ENCODE results near the gene LHFPL6. TPM values are rescaled to one million over a fixed set of nuclear protein-coding genes. Genes with fewer than 3 reads are reported as not detected.

LHFPL6 gene
- polyA plus RNA-seq, 3 donors, result 0.14 to 0.59 (median 0.46) TPM

- no peaks in the 10 kb centered on the region for H3K36me3 Mint-ChIP-seq
- no peaks in the 10 kb centered on the region for H3K27me3 Mint-ChIP-seq (ENCODE audit: low read depth in 3 of 3)
- H3K4me1 Mint-ChIP-seq, result no peaks in the 10 kb centered on the region
- H3K27ac ChIP-seq (ENCODE audit: low read depth in 1 of 2, low read length in 2 of 2), result no peak overlapping the region
- H3K79me2 ChIP-seq (ENCODE audit: insufficient read depth, low read length), result no peaks in the 10 kb centered on the region
- intact Hi-C loops (cut with micrococcal nuclease), result loop anchor here in 1 of 2 donors (10.0 kb wide), 1 partner anchor 107 kb away; no protein-coding TSS in a partner anchor
- no peak for TF ChIP-seq CTCF (IDR thresholded peaks at IDR 0.05)
- H3K27ac Mint-ChIP-seq, result peak overlapping the region in 1 of 7 donors; percentile 10
- H3K9me3 ChIP-seq (replicated peaks in 1 of 2; ENCODE audit: control insufficient read depth in 1 of 2, insufficient read depth in 1 of 2, low read length in 2 of 2), result no peaks in the 10 kb centered on the region
- H3K4me3 Mint-ChIP-seq, result no peak overlapping the region
- no peaks in the 10 kb centered on the region for H3K27me3 ChIP-seq (ENCODE audit: control insufficient read depth in 2 of 2, insufficient read depth in 2 of 2, low read length in 2 of 2)
- no peak for DNase-seq
- H3K4me1 ChIP-seq (ENCODE audit: control insufficient read depth in 1 of 2, insufficient read depth in 2 of 2, low read length in 2 of 2), result no peaks in the 10 kb centered on the region
- no peaks in the 10 kb centered on the region for H3K36me3 ChIP-seq (replicated peaks in 1 of 2; ENCODE audit: control insufficient read depth in 1 of 2, insufficient read depth in 2 of 2, low read length in 2 of 2)
- no CpG with 5 or more reads among the region's 3 CpGs for WGBS (ENCODE audit: insufficient coverage)
- no peak overlapping the region for H2AFZ ChIP-seq (ENCODE audit: insufficient read depth, low read depth, low read length, poor library complexity, severe bottlenecking)
- H4K20me1 ChIP-seq (ENCODE audit: insufficient read depth, low read length), result no peaks in the 10 kb centered on the region
- no peak overlapping the region for H3K9ac ChIP-seq (ENCODE audit: insufficient read depth, low read length, poor library complexity, severe bottlenecking)
- H3K9me3 Mint-ChIP-seq, result no peaks in the 10 kb centered on the region
- H3K4me2 ChIP-seq (replicated peaks; ENCODE audit: extremely low read depth, low read length, poor library complexity, severe bottlenecking), result no peak overlapping the region
- H3K4me3 ChIP-seq (replicated peaks in 1 of 3; ENCODE audit: low read depth in 2 of 3, low read length in 3 of 3), result no peak overlapping the region
These were observed 121.5 kb downstream of the LHFPL6 start for GRCh38 chr13:39481491-39481890.

- Histone ChIP-seq H3K36me3 (replicated peaks in 1 of 2; ENCODE audit: control insufficient read depth in 1 of 2, insufficient read depth in 2 of 2, low read length in 2 of 2) (no peaks in the 10 kb centered on the region), H3K4me1 (ENCODE audit: control insufficient read depth in 1 of 2, insufficient read depth in 2 of 2, low read length in 2 of 2) (no peaks in the 10 kb centered on the region), H3K4me2 (replicated peaks; ENCODE audit: extremely low read depth, low read length, poor library complexity, severe bottlenecking) (no peak overlapping the region), H2AFZ (ENCODE audit: insufficient read depth, low read depth, low read length, poor library complexity, severe bottlenecking) (no peak overlapping the region), H3K4me3 (replicated peaks in 1 of 3; ENCODE audit: low read depth in 2 of 3, low read length in 3 of 3) (no peak overlapping the region), H3K27me3 (ENCODE audit: control insufficient read depth in 2 of 2, insufficient read depth in 2 of 2, low read length in 2 of 2) (no peaks in the 10 kb centered on the region), H3K9ac (ENCODE audit: insufficient read depth, low read length, poor library complexity, severe bottlenecking) (no peak overlapping the region), H3K79me2 (ENCODE audit: insufficient read depth, low read length) (no peaks in the 10 kb centered on the region), H4K20me1 (ENCODE audit: insufficient read depth, low read length) (no peaks in the 10 kb centered on the region), H3K9me3 (replicated peaks in 1 of 2; ENCODE audit: control insufficient read depth in 1 of 2, insufficient read depth in 1 of 2, low read length in 2 of 2) (no peaks in the 10 kb centered on the region), H3K27ac (ENCODE audit: low read depth in 1 of 2, low read length in 2 of 2) (no peak overlapping the region)
- peaks cover 0 to 7% (median 2%) of the 10 kb centered on the region in 7 donors for H3K9me3 Mint-ChIP-seq
- peaks cover 0 to 1% (median 0%) of the 10 kb centered on the region in 3 donors for H3K27me3 Mint-ChIP-seq (ENCODE audit: low read depth in 3 of 3)
- no peaks in the 10 kb centered on the region for H3K36me3 Mint-ChIP-seq
- TF ChIP-seq CTCF (IDR thresholded peaks at IDR 0.05), result no peak
- H3K27ac Mint-ChIP-seq, result peak overlapping the region in 1 of 7 donors; percentile 17
- DNase-seq, result no peak
- no CpG with 5 or more reads among the region's 2 CpGs for whole genome bisulfite sequencing (ENCODE audit: insufficient coverage)
- no peaks in the 10 kb centered on the region for H3K4me1 Mint-ChIP-seq
- H3K4me3 Mint-ChIP-seq, result no peak overlapping the region
- intact Hi-C loops (cut with micrococcal nuclease), result no loop called here
These were observed 128.4 kb downstream of the LHFPL6 start for GRCh38 chr13:39474600-39474999.

Measured in CD14-positive monocyte (primary cell).